GM18870 (cell line): Measurements from ENCODE around the gene NDUFAF5.

Experiments
- ATAC-seq: cut with Tn5 transposase; IDR thresholded peaks from one replicate; pipeline ENCODE4 v1.9.1; 2021; ENCODE audit warnings: moderate library complexity; ENCODE audit not compliant: unreplicated experiment

Gene NDUFAF5

GRCh38 chr20:13775867-13776266, 9.0 kb upstream of the NDUFAF5 start:
- no peak for ATAC-seq

GRCh38 chr20:13777171-13777601, 7.6 kb upstream of the NDUFAF5 start:
- no peak for ATAC-seq

GRCh38 chr20:13778827-13779226, 6.0 kb upstream of the NDUFAF5 start:
- ATAC-seq, result peak; percentile 72

- ATAC-seq, result no peak
Measured at GRCh38 chr20:13783528-13783927, 1.3 kb upstream of the NDUFAF5 start.

- peak; percentile 4 for ATAC-seq
Measured at GRCh38 chr20:13784271-13784892, 446 bp upstream of the NDUFAF5 start.

GRCh38 chr20:13786143-13786828, 1.5 kb downstream of the NDUFAF5 start:
- no peak for ATAC-seq

- ATAC-seq, result peak; percentile 32
Measured at GRCh38 chr20:13788167-13788834, 3.5 kb downstream of the NDUFAF5 start.

- ATAC-seq, result no peak
Measured at GRCh38 chr20:13790708-13791107, 5.9 kb downstream of the NDUFAF5 start.

GRCh38 chr20:13791540-13792459, 7.0 kb downstream of the NDUFAF5 start:
- ATAC-seq, result no peak

- no peak for ATAC-seq
Measured at GRCh38 chr20:13793001-13793400, 8.2 kb downstream of the NDUFAF5 start.

GRCh38 chr20:13794667-13795066, 9.8 kb downstream of the NDUFAF5 start:
- ATAC-seq, result no peak

GRCh38 chr20:13799040-13799439, 14.2 kb downstream of the NDUFAF5 start:
- no peak for ATAC-seq

- no peak for ATAC-seq
Measured at GRCh38 chr20:13799974-13800373, 15.1 kb downstream of the NDUFAF5 start.

GRCh38 chr20:13800728-13801134, 15.9 kb downstream of the NDUFAF5 start:
- ATAC-seq, result no peak

- ATAC-seq, result no peak
Measured at GRCh38 chr20:13809373-13809772, 24.5 kb downstream of the NDUFAF5 start.

- no peak for ATAC-seq
Measured at GRCh38 chr20:13809855-13810254, 25.0 kb downstream of the NDUFAF5 start.

- ATAC-seq, result no peak
Measured at GRCh38 chr20:13810446-13810845, 25.6 kb downstream of the NDUFAF5 start.

- ATAC-seq, result no peak
Measured at GRCh38 chr20:13813910-13814309, 29.1 kb downstream of the NDUFAF5 start.

- ATAC-seq, result no peak
Measured at GRCh38 chr20:13814672-13815071, 29.8 kb downstream of the NDUFAF5 start.

GRCh38 chr20:13816757-13817156, 31.9 kb downstream of the NDUFAF5 start:
- no peak for ATAC-seq

GRCh38 chr20:13817342-13817741, 32.5 kb downstream of the NDUFAF5 start:
- ATAC-seq, result no peak
